Upper lobe of left lung (tissue), 4 donors: ENCODE measurements around the gene CRABP1.

Source experiments
- EP300 ChIP-seq, 4 donors: sonication (generic); formaldehyde crosslinking; IDR thresholded peaks; one replicate each; pipeline ENCODE4 v1.5.1; 2017; ENCODE audit warnings: antibody characterized with exemption in 4 of 4, control low read depth in 2 of 4
- POLR2AphosphoS5 ChIP-seq, 2 donors: sonication (generic); formaldehyde crosslinking; IDR thresholded peaks; one replicate each; pipeline ENCODE4 v1.5.1; 2017; ENCODE audit warnings: antibody characterized with exemption in 2 of 2
- TF ChIP-seq, protein P1 (sequence below), 6 experiments: fragments of 450-650 bp in 4 of 6; fragments of 200-600 bp in 2 of 6; sonication (generic) in 2 of 6; IDR thresholded peaks; one replicate each; pipeline ENCODE4 v1.5.1; 2016 to 2019; ENCODE audit warnings: antibody characterized with exemption in 6 of 6

DNA sequence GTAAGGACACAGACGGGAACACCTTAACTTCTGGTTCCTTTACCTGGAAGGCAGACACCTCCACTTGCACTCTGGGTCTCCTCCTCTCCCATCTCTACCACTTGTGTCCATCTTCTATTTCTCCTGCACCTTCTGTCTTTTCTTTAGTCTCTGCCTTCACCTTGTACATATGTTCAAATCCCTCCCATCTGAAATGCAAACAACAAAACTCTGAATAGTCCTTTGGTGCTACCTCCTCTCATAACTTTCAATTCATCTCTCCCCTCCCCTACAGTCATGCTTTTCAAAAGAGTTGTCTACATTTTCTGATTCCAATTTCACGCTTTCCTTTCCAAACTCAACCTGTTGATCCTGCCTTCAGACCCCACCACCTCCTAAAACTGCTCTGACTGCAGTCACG is 5.3 kb upstream of the CRABP1 start:
- TF ChIP-seq, protein P1, sequence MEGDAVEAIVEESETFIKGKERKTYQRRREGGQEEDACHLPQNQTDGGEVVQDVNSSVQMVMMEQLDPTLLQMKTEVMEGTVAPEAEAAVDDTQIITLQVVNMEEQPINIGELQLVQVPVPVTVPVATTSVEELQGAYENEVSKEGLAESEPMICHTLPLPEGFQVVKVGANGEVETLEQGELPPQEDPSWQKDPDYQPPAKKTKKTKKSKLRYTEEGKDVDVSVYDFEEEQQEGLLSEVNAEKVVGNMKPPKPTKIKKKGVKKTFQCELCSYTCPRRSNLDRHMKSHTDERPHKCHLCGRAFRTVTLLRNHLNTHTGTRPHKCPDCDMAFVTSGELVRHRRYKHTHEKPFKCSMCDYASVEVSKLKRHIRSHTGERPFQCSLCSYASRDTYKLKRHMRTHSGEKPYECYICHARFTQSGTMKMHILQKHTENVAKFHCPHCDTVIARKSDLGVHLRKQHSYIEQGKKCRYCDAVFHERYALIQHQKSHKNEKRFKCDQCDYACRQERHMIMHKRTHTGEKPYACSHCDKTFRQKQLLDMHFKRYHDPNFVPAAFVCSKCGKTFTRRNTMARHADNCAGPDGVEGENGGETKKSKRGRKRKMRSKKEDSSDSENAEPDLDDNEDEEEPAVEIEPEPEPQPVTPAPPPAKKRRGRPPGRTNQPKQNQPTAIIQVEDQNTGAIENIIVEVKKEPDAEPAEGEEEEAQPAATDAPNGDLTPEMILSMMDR (IDR thresholded peaks at IDR 0.05) = no peak
- no peak for TF ChIP-seq POLR2AphosphoS5 (IDR thresholded peaks at IDR 0.05)
- no peak for TF ChIP-seq EP300 (IDR thresholded peaks at IDR 0.05)
